GM12878 (cell line): ENCODE data around the gene SNRPA. TPM values are rescaled to one million over a fixed set of nuclear protein-coding genes. Genes with fewer than 3 reads are reported as not detected.

Experiments
- ATAC-seq: fragments of 200-7000 bp; cut with Tn5 transposase; 3 replicates; pipeline ENCODE4 v1.9.1; 2020; ENCODE audit warnings: mild to moderate bottlenecking, moderate library complexity
- BruUV-seq: library from RNA; stranded (reverse); fragments of 400-500 nt; replicated peaks from 2 replicates; lab custom pipeline; 2021; lab: Mats Ljungman, UMichigan
- CTCF ChIA-PET: fragments of 300-600 bp; sonication (Branson Sonifier 250); formaldehyde crosslinking; extraction: SDS; loops from one replicate; lab custom pipeline; 2021; ENCODE audit warnings: inconsistent platforms; lab: Yijun Ruan, JAX
- POLR2A ChIA-PET: fragments of 350-600 bp; formaldehyde crosslinking; extraction: SDS; loops from one replicate; lab custom pipeline; 2021; ENCODE audit warnings: inconsistent platforms; lab: Charles Lee
- RAD21 ChIA-PET: fragments of 300-600 bp; sonication (Branson Sonifier 250); formaldehyde crosslinking; loops from one replicate; lab custom pipeline; 2023; ENCODE audit warnings: antibody characterized with exemption; ENCODE audit not compliant: unreplicated experiment; lab: Charles Lee
- SMC1A ChIA-PET: fragments of 300-600 bp; sonication (Branson Sonifier 250); formaldehyde crosslinking; loops from one replicate; lab custom pipeline; 2023; ENCODE audit not compliant: unreplicated experiment, uncharacterized antibody; lab: Charles Lee
- DNase-seq: peaks from one replicate; pipeline ENCODE4 v3.0.0-alpha.2; 2011; ENCODE audit warnings: low read depth, low spot score
- FAIRE-seq: peaks from 3 replicates; lab custom pipeline; 2011; peaks lifted over from hg19 to GRCh38; lab: Jason Lieb, UNC
- H2AFZ ChIP-seq: 2 replicates; pipeline ENCODE4 v1.6.0; 2011; ENCODE audit warnings: low read depth, low read length, control low read depth; ENCODE audit not compliant: control insufficient read depth
- H3K27ac ChIP-seq: 2 replicates; pipeline ENCODE4 v1.5.1; 2011; ENCODE audit warnings: control low read depth; ENCODE audit not compliant: control insufficient read depth, insufficient read depth
- H3K27me3 ChIP-seq, 2 experiments: replicated peaks in 1 of 2; 2 replicates each; pipeline versions ENCODE4 v1.6.0 to v1.6.1; 2011; ENCODE audit warnings: low read length in 1 of 2; ENCODE audit not compliant: control insufficient read depth in 2 of 2, insufficient read depth in 2 of 2
- H3K36me3 ChIP-seq, 2 experiments: 2 replicates each; pipeline ENCODE4 v1.5.1; 2011; ENCODE audit warnings: low read length in 1 of 2; ENCODE audit not compliant: control insufficient read depth in 2 of 2, insufficient read depth in 2 of 2
- H3K4me1 ChIP-seq: 2 replicates; pipeline ENCODE4 v1.6.1; 2011; ENCODE audit warnings: mild to moderate bottlenecking, low read length, moderate library complexity, mixed read lengths; ENCODE audit not compliant: control insufficient read depth, insufficient read depth
- H3K4me2 ChIP-seq: 2 replicates; pipeline ENCODE4 v1.6.0; 2011; ENCODE audit warnings: control low read depth; ENCODE audit not compliant: control insufficient read depth, insufficient read depth
- H3K4me3 ChIP-seq: fragments of 200-600 bp; sonication (generic); 2 replicates; pipeline ENCODE4 v1.5.1; 2016
- H3K79me2 ChIP-seq: 2 replicates; pipeline ENCODE4 v1.6.0; 2011; ENCODE audit warnings: low read length; ENCODE audit not compliant: control insufficient read depth, insufficient read depth
- H3K9ac ChIP-seq: 2 replicates; pipeline ENCODE4 v1.8.0; 2011; ENCODE audit warnings: low read length, control low read depth, mixed read lengths; ENCODE audit not compliant: control insufficient read depth, insufficient read depth
- H3K9me3 ChIP-seq: replicated peaks from 3 replicates; pipeline ENCODE4 v1.5.1; 2011; ENCODE audit warnings: mild to moderate bottlenecking, low read length; ENCODE audit not compliant: control insufficient read depth, insufficient read depth
- H4K20me1 ChIP-seq: 2 replicates; pipeline ENCODE4 v1.6.0; 2011; ENCODE audit not compliant: control insufficient read depth, insufficient read depth
- BMI1 ChIP-seq: fragments of 450-650 bp; IDR thresholded peaks from 2 replicates; pipeline ENCODE4 v1.6.1; 2016; ENCODE audit warnings: mild to moderate bottlenecking, moderate library complexity, borderline replicate concordance
- CUX1 ChIP-seq: IDR thresholded peaks from 2 replicates; pipeline ENCODE4 v1.6.1; 2012; ENCODE audit warnings: improper control_type of control experiment, low read depth, low read length; ENCODE audit not compliant: insufficient replicate concordance
- GABPA ChIP-seq: IDR thresholded peaks from 2 replicates; pipeline ENCODE4 v1.6.1; 2014; ENCODE audit warnings: antibody characterized with exemption, low read depth, mild to moderate bottlenecking, inconsistent platforms
- JUNB ChIP-seq: IDR thresholded peaks from 2 replicates; pipeline ENCODE4 v1.6.1; 2016; ENCODE audit warnings: antibody characterized with exemption, mild to moderate bottlenecking
- KLF5 ChIP-seq: fragments of 450-650 bp; IDR thresholded peaks from 2 replicates; pipeline ENCODE4 v1.6.1; 2014; ENCODE audit warnings: mild to moderate bottlenecking; ENCODE audit not compliant: partially characterized antibody
- PAX5 ChIP-seq: IDR thresholded peaks from 2 replicates; pipeline ENCODE4 v1.6.1; 2011; ENCODE audit warnings: low read depth, low read length, borderline replicate concordance
- PBX3 ChIP-seq: IDR thresholded peaks from 2 replicates; pipeline ENCODE4 v1.6.1; 2011; ENCODE audit warnings: mild to moderate bottlenecking, low read depth, low read length, moderate library complexity; ENCODE audit not compliant: insufficient replicate concordance
- RELB ChIP-seq: fragments of 450-650 bp; IDR thresholded peaks from 2 replicates; pipeline ENCODE4 v1.6.1; 2017; ENCODE audit warnings: low read depth, mild to moderate bottlenecking, moderate library complexity
- TAF1 ChIP-seq: IDR thresholded peaks from 2 replicates; pipeline ENCODE4 v1.6.1; 2011; ENCODE audit warnings: mild to moderate bottlenecking, low read depth, low read length, borderline replicate concordance
- YBX1 ChIP-seq: fragments of 450-650 bp; IDR thresholded peaks from 2 replicates; pipeline ENCODE4 v1.6.1; 2016; ENCODE audit warnings: antibody characterized with exemption
- ZBTB11 ChIP-seq: fragments of 450-650 bp; formaldehyde crosslinking; IDR thresholded peaks from 2 replicates; pipeline ENCODE4 v1.5.0; 2022; ENCODE audit warnings: mild to moderate bottlenecking, missing genetic modification characterization
- ZNF207 ChIP-seq: fragments of 450-650 bp; IDR thresholded peaks from 2 replicates; pipeline ENCODE4 v1.6.1; 2014; ENCODE audit warnings: antibody characterized with exemption, mild to moderate bottlenecking, borderline replicate concordance
- WGBS: methylation state at CpG from one replicate; pipeline ENCODE4 v1.1.6; 2016; ENCODE audit warnings: low lambda C conversion rate; ENCODE audit not compliant: insufficient replicate concordance, insufficient coverage; ENCODE audit errors: missing lambda C conversion rate; 5-methylcytosine and 5-hydroxymethylcytosine counted together
- in situ Hi-C: fragments of 300-500 bp; cut with MboI; formaldehyde crosslinking; loops from 9 replicates; pipeline ENCODE4 v1.14.3; 2018; ENCODE audit warnings: mixed read lengths
- intact Hi-C: fragments of 100-400 bp; cut with micrococcal nuclease; formaldehyde crosslinking; loops from one replicate; pipeline ENCODE4 v1.14.2; 2022; ENCODE audit not compliant: unreplicated experiment
- polyA plus RNA-seq, 11 experiments: library from polyadenylated mRNA; depleted of rRNA in 4 of 11; unstranded in 6 of 11; stranded (reverse) in 5 of 11; fragments of >200 nt; fragmentation: Nextera tagmentation in 4 of 11; fragmentation: Illumina TruSeq in 1 of 11; extraction: Ambion mirVana in 4 of 11; extraction: Trizol in 1 of 11; gene quantifications; 1 replicate in 1 of 11; 2 replicates in 10 of 11; pipeline versions ENCODE4 v1.2.1 to v1.2.3, GENCODE V29; 2011 to 2016; ENCODE audit warnings: inconsistent platforms in 2 of 11, missing spikeins in 2 of 11, low read depth in 1 of 11
- total RNA-seq, 4 experiments: library from RNA; depleted of rRNA in 3 of 4; stranded (reverse); fragments of >200 nt in 3 of 4; fragmentation: Illumina TruSeq in 1 of 4; extraction: Trizol in 1 of 4; gene quantifications; 2 replicates each; pipeline versions ENCODE4 v1.2.1 to v1.2.3, GENCODE V29; 2013 to 2021

Gene SNRPA
- total and polyA plus RNA-seq, 10 of the 15 experiments (the other 5 are each of a cell fraction or from before 2014, with no cell fraction given) = 14.8 to 299 (median 202) TPM

- Histone ChIP-seq H3K9me3 (no peaks in the 10 kb centered on the region), H3K4me2 (no peak overlapping the region), H3K36me3 (no peaks in the 10 kb centered on the region; a peak in 4 of 4 replicates), H3K79me2 (no peaks in the 10 kb centered on the region; the same call in 1 of the 2 replicates), H3K4me1 (peaks cover 3% of the 10 kb centered on the region; the same call in 1 of the 2 replicates), H4K20me1 (no peaks in the 10 kb centered on the region), H3K9ac (no peak overlapping the region), H3K4me3 (no peak overlapping the region), H2AFZ (no peak overlapping the region), H3K27ac (no peak overlapping the region), H3K27me3 (no peaks in the 10 kb centered on the region)
- CTCF ChIA-PET = interaction anchor here (1.0 kb wide), 1 partner anchor 27 kb away, joined by 3 read pairs; no protein-coding TSS in a partner anchor
- WGBS = 88% methylated on average over 3 of the region's 3 CpGs
- POLR2A ChIA-PET = interaction anchor here (0.5 to 1.0 kb wide), 2 partner anchors 8 to 76 kb away, joined by 3 to 4 read pairs; partner anchors contain the start of genes COQ8B and ITPKC
- TF ChIP-seq CUX1 (no peak), ZBTB11 (CRISPR knock-in tag) (no peak), KLF5 (no peak), YBX1 (no peak), GABPA (no peak), PAX5 (no peak), RELB (no peak), TAF1 (no peak), PBX3 (no peak), JUNB (no peak), ZNF207 (no peak), BMI1 (no peak)
- FAIRE-seq (no peak), ATAC-seq (no peak; the same call in 2 of the 3 replicates), DNase-seq (no peak)
- RAD21 ChIA-PET = interaction anchor here (1.3 kb wide), 1 partner anchor 30 kb away, joined by 3 read pairs; no protein-coding TSS in a partner anchor
- in situ Hi-C loops (no loop called here), intact Hi-C loops (no loop called here)
- SMC1A ChIA-PET = interaction anchor here (1.3 kb wide), 1 partner anchor 22 kb away, joined by 3 read pairs; no protein-coding TSS in a partner anchor
- no TSS peak for BruUV-seq
Measured at GRCh38 chr19:40724855-40725254, 26.1 kb upstream of the SNRPA start.
